Stimulated activated naive CD4-positive, alpha-beta T cell treated with Interleukin-2 at 50 U/mL for 16 hours (primary cell): ENCODE results near the gene SPHK2.
"Not testable (repeated sequence)": the region's sequence is repeated elsewhere in the genome, so short reads cannot be mapped to it uniquely, and the experiment has no call there.

Experiments
- DNase-seq: peaks from one replicate; lab custom pipeline; 2025; lab: John Stamatoyannopoulos, UW

The SPHK2 gene, protein sequence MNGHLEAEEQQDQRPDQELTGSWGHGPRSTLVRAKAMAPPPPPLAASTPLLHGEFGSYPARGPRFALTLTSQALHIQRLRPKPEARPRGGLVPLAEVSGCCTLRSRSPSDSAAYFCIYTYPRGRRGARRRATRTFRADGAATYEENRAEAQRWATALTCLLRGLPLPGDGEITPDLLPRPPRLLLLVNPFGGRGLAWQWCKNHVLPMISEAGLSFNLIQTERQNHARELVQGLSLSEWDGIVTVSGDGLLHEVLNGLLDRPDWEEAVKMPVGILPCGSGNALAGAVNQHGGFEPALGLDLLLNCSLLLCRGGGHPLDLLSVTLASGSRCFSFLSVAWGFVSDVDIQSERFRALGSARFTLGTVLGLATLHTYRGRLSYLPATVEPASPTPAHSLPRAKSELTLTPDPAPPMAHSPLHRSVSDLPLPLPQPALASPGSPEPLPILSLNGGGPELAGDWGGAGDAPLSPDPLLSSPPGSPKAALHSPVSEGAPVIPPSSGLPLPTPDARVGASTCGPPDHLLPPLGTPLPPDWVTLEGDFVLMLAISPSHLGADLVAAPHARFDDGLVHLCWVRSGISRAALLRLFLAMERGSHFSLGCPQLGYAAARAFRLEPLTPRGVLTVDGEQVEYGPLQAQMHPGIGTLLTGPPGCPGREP

GRCh38 chr19:48618916-48619691 lies at the start of gene SPHK2, which contains the start of gene RPL18:
Gene SPHK2 (plus strand): TSS chr19:48619506. CDS start chr19:48620515, 1,009 bp downstream.
Gene RPL18 (minus strand): TSS chr19:48619178. CDS start chr19:48619143, 35 bp downstream.
- DNase-seq: peak; percentile 99

GRCh38 chr19:48569814-48570213 lies 49.5 kb upstream of the SPHK2 start:
- no peak for DNase-seq

DNA sequence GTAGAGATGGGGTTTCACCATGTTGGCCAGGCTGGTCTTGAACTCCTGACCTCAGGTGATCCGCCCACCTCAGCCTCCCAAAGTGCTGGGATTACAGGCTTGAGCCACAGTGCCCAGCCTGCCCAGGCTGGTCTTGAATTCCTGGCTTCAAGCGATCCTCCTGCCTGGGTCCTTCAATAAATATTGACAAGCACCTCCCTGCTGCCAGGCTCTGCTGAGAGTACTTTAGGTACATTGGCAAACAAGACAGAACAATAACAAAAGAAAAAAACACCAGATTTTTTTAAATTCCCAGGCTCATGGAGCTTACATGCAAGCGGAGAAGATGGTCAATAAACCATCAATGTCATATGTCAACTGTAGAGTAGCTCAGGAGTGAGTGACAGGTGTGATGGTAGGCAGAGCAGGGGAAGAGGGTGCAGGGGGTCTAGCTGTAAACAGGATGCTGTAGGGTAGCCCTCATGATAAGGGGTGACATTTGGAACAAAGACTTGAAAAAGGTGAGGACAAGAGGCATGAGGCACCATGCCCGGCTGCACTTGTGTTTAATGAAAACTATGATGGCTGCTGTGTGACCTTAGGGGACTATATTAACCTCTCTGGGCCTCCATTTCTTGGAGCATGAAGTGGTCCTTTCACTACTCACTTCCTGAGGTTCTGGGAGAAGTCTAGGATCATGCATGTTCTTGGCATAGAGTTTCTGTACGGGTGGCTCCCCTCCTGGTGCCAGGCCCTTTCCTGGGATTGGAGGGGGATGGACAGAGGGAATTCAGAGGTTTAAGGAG lies 47.7 kb upstream of the SPHK2 start:
- DNase-seq: no peak

- DNase-seq: no peak
These were observed 46.2 kb upstream of the SPHK2 start for GRCh38 chr19:48573163-48573505.

DNA sequence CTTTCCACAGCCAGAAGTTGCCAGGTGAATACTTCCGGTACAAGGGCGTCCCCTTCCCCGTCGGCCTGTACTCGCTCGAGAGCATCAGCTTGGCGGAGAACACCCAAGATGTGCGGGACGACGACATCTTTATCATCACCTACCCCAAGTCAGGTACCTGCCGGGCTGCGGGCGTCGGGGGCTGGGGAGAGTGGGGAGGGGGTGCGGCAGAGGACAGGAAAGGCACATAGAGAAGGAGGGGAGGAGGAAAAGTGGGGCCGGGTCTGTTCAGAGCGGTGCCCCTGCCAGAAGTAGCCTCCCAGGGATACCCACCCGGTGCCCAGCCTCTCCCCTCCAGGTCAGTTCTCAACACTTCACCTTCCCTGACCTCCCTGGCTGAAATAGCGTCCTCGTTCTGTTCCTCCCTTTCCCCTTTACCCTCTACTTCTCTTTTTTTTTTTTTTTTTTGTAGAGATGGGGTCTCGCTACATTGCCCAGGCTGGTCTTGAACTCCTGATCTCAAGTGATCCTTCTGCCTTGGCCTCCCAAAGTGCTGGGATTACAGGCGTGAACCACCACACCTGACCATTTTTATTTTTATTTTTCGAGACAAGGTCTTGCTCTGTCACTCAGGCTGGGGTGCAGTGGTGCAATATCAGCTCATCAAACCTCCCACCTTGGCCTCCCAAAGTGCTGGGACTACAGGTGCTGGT lies 43.2 kb upstream of the SPHK2 start:
- DNase-seq: no peak

DNA sequence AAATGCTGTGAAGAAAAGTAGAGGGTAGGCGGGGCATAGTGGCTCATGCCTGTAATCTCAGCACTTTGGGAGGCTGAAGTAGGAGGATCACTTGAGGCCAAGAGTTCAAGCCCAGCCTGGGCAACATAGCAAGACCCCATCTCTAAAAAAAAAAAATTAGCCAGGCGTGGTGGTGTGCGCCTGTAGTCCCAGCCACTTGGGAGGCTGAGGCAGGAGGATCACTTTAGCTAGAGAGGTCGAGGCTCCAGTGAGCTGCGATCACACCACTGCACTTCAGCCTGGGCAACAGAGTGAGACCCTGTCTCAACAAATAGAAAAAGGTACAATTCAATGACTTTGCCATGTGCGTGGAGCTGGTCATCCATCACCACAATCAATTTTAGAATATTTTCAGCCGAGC lies 41.4 kb upstream of the SPHK2 start:
- not testable (repeated sequence) for DNase-seq

GRCh38 chr19:48578891-48579290 lies 40.4 kb upstream of the SPHK2 start:
- DNase-seq: no peak

- DNase-seq: no peak
These were observed 37.1 kb upstream of the SPHK2 start for GRCh38 chr19:48582168-48582567.

DNA sequence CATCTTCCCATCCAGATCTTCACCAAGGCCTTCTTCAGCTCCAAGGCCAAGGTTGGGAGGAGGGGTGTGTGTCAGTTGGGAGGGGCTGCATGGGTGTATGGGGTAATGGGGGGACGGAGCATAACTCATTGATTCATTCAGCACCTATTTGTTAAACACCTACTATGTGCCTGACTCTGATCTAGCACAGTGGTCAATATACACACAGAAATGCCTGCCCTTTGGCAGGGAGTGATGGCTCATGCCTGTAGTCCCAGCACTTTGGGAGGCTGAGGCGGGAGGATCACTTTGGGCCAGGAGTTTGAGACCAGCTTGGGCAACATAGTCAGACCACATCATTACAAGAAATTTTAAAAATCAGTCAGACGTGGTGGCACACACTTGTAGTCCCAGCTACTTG lies 31.9 kb upstream of the SPHK2 start:
- DNase-seq: no peak

DNA sequence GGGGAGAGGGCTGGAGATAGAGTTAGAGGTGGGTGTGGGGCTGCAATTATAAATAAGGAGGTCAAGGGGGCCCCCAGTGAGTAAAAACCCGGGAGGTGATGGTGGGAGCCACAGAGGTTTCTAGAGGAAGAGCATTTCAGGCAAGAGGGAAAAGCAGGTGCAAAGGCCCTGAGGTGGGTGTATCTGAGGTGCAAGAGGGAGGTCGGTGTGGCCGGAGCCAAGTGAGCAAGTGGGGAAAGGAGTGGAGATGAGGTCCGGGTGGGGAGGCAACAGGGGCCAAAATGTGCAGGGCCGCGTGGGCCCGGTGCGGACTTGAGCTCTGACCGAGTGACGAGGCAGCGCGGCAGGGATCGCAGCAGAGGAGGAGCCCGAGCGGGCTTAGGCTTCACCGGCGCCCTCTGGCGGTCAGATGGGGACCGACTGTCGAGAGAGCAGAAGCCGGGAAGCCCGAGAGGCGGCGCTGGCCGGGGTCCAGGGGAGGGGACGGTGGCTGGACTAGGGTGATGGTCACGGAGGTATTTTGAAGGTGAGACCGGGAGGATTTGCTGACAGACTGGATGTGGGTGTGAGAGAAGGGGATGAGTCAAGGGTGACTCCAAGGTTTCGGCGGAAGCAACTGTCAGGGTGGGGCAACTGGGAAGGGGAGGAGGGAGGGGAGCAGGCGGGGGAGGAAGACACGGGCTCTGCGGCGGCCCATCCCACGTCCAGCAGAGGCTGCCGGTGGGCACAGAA lies 30.5 kb upstream of the SPHK2 start:
- peak; percentile 82 for DNase-seq

- DNase-seq: no peak
These were observed 28.3 kb upstream of the SPHK2 start for GRCh38 chr19:48591021-48591420.

DNA sequence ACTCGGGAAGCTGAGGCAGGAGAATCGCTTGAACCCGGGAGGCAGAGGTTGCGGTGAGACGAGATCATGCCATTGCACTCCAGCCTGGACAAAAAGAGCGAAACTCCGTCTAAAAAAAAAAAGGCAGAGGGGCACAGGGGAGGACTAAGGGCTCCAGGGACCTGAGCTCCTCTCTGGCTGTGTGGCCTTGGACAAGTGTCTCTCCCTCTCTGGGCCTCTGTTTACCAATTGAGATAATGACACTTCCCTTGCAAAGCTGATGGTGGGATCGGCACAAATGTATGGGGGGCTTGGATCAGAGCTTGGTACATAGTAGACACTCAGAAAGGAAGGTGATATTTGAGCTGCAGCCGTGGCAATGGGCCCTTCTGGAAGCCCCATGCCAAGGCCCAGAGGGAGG lies 24.1 kb upstream of the SPHK2 start:
- no peak for DNase-seq

GRCh38 chr19:48595833-48596232 lies 23.5 kb upstream of the SPHK2 start:
- no peak for DNase-seq

- DNase-seq: no peak
These were observed 23.1 kb upstream of the SPHK2 start for GRCh38 chr19:48596237-48596636.

- peak; percentile 54 for DNase-seq
These were observed 22.4 kb upstream of the SPHK2 start for GRCh38 chr19:48596679-48597465.

GRCh38 chr19:48598996-48599700 lies 20.2 kb upstream of the SPHK2 start:
- no peak for DNase-seq

DNA sequence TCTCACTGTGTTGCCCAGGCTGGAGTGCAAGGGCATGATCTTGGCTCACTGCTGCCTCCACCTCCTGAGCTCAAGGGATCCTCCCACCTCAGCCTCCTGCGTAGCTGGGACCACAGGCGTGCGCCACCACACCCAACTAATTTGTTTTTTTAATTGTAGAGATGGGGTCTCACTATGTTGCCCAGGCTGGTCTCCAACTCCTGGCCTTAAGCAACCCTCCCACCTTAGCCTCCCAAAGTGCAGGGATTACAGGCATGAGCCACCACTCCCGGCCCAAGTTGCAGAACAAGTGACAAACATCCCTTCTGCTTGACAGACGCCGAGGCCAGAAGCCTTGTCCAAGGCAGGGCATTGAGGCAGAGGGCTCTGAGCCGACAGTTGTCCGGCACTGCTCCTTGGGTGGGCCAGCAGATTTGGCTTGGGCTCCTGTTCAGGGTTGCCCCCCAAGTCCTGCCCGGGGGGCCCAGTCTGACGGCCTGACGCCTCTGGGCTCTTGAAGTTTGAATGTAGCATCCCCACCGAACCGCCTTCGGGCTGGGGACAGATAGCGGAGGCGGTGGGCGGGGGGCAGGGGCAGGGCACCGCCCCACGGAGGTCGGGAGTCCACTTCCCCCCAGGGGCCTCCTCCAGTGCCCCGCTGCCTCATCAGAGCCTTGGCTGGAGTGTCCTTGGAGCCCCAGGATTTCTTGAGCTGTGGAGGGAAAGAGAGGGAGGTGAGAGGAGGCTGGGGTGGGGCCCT lies 18.5 kb upstream of the SPHK2 start:
- DNase-seq: no peak

- no peak for DNase-seq
These were observed 16.3 kb upstream of the SPHK2 start for GRCh38 chr19:48603001-48603400.
